ENCODE results near the gene IL22RA1.

The IL22RA1 gene

GRCh38 chr1:24111996-24112779 lies 30.8 kb downstream of the IL22RA1 start, which contains the start of gene MYOM3:
TSS of gene MYOM3 (minus strand) at chr1:24112135. CDS start at chr1:24108636, 3,499 bp downstream.
- DNase-seq = peak; percentile 38

- no peak for DNase-seq
Measured at GRCh38 chr1:24111262-24111995, 31.5 kb downstream of the IL22RA1 start.

GRCh38 chr1:24110642-24111261 lies 32.2 kb downstream of the IL22RA1 start:
- no peak for DNase-seq

- DNase-seq = no peak
Measured at GRCh38 chr1:24109686-24110475, 33.1 kb downstream of the IL22RA1 start.

GRCh38 chr1:24109166-24109483 lies 33.8 kb downstream of the IL22RA1 start:
- no peak for DNase-seq

- DNase-seq = no peak
Measured at GRCh38 chr1:24108334-24109165, 34.4 kb downstream of the IL22RA1 start.

GRCh38 chr1:24107462-24108138 lies 35.3 kb downstream of the IL22RA1 start:
- DNase-seq = no peak

GRCh38 chr1:24105368-24106160 lies 37.4 kb downstream of the IL22RA1 start:
- no peak for DNase-seq

- DNase-seq = no peak
Measured at GRCh38 chr1:24104854-24105253, 38.1 kb downstream of the IL22RA1 start.

GRCh38 chr1:24103879-24104278 lies 39.1 kb downstream of the IL22RA1 start:
- DNase-seq = no peak

GRCh38 chr1:24103408-24103807 lies 39.5 kb downstream of the IL22RA1 start:
- no peak for DNase-seq

GRCh38 chr1:24102961-24103360 lies 40.0 kb downstream of the IL22RA1 start:
- no peak for DNase-seq

GRCh38 chr1:24101796-24102586 lies 40.9 kb downstream of the IL22RA1 start:
- no peak for DNase-seq

GRCh38 chr1:24100945-24101737 lies 41.8 kb downstream of the IL22RA1 start:
- DNase-seq = no peak

- no peak for DNase-seq
Measured at GRCh38 chr1:24098943-24099638, 43.8 kb downstream of the IL22RA1 start.

GRCh38 chr1:24098102-24098501 lies 44.8 kb downstream of the IL22RA1 start:
- no peak for DNase-seq

- no peak for DNase-seq
Measured at GRCh38 chr1:24097663-24098062, 45.3 kb downstream of the IL22RA1 start.

- DNase-seq = no peak
Measured at GRCh38 chr1:24096739-24097103, 46.2 kb downstream of the IL22RA1 start.

Data from NCI-H1105 (cell line).